ENCODE data around the gene CUX1.

GRCh38 chr7:102040569-102040968 is 223.1 kb downstream of the CUX1 start:
- no peak for TF ChIP-seq POLR2A (IDR thresholded peaks at IDR 0.05)
- TF ChIP-seq CTCF (IDR thresholded peaks at IDR 0.05) = no peak

All from suprapubic skin (tissue), 3 donors.